ENCODE results near the gene TARS3.

DNA sequence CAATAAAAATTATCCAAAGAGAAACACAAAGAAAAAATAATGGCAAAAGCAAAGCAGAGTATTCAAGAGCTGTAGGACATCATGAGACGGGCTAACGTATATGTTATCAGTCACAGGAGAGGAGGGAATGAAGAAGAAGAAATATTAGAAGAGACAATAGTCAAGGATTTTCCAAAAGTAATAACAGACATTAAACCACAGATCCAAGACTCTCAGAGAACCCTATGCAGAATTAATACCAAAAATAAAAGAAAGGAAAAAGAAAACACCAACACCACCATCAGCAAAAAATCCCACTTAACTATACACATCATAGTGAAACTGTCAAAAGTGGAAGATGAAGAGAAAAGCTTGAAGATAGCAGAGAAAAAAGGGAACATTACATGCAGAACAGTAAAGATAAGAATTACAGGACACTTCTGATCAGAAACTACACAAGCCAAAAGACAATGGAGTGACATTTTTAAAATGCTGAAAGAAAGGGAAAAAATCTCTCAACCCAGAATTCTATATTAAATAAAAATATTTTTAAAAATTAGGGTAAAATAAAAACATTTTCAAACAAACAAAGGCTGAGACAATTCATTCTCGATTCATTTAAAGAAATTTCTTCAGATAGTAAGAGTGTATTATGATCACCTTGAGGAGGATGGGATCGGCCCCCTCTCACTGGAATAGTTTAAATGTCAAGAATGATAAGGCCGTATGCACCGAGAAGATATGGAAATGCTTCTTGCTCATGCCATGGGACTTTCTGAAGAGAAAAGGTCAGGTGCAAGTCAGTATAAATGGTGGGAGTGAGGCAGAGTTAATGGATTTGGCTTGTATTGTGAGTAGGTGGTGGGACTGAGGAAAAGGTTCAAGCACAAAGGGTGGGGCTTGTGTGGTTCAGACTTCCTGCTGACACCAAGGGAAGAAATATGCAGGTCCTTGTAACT is 100.6 kb downstream of the TARS3 start:
- TF ChIP-seq, protein P1, sequence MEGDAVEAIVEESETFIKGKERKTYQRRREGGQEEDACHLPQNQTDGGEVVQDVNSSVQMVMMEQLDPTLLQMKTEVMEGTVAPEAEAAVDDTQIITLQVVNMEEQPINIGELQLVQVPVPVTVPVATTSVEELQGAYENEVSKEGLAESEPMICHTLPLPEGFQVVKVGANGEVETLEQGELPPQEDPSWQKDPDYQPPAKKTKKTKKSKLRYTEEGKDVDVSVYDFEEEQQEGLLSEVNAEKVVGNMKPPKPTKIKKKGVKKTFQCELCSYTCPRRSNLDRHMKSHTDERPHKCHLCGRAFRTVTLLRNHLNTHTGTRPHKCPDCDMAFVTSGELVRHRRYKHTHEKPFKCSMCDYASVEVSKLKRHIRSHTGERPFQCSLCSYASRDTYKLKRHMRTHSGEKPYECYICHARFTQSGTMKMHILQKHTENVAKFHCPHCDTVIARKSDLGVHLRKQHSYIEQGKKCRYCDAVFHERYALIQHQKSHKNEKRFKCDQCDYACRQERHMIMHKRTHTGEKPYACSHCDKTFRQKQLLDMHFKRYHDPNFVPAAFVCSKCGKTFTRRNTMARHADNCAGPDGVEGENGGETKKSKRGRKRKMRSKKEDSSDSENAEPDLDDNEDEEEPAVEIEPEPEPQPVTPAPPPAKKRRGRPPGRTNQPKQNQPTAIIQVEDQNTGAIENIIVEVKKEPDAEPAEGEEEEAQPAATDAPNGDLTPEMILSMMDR (IDR thresholded peaks at IDR 0.05; ENCODE audit: poor library complexity), result no peak
- TF ChIP-seq EZH2 (IDR thresholded peaks at IDR 0.05; ENCODE audit: borderline replicate concordance), result no peak
- TF ChIP-seq EZH2phosphoT487 (IDR thresholded peaks at IDR 0.05; ENCODE audit: low read depth, severe bottlenecking, unreplicated experiment), result no peak

All from hepatocyte (in vitro differentiated cells).